Measurements from ENCODE around the gene DHX58. TPM values are rescaled to one million over a fixed set of nuclear protein-coding genes. Genes with fewer than 3 reads are reported as not detected.

The DHX58 gene
- total RNA-seq, 1 donor, result 12.1 TPM

- no peak overlapping the region for H3K4me3 ChIP-seq (ENCODE audit: low read depth, low read length)
- no peak for DNase-seq (ENCODE audit: low read depth)
- no peak for TF ChIP-seq CTCF (IDR thresholded peaks at IDR 0.05; ENCODE audit: insufficient read depth, low read depth, low read length)
These were observed 21.0 kb upstream of the DHX58 start for GRCh38 chr17:42133461-42134041.

- TF ChIP-seq CTCF (IDR thresholded peaks at IDR 0.05; ENCODE audit: insufficient read depth, low read depth, low read length), result no peak
- peak; percentile 80 for DNase-seq (ENCODE audit: low read depth)
- no peak overlapping the region for H3K4me3 ChIP-seq (ENCODE audit: low read depth, low read length)
These were observed 20.4 kb upstream of the DHX58 start for GRCh38 chr17:42132941-42133340.

GRCh38 chr17:42131981-42132432, 19.5 kb upstream of the DHX58 start:
- no peak for DNase-seq (ENCODE audit: low read depth)
- H3K4me3 ChIP-seq (ENCODE audit: low read depth, low read length), result no peak overlapping the region
- TF ChIP-seq CTCF (IDR thresholded peaks at IDR 0.05; ENCODE audit: insufficient read depth, low read depth, low read length), result no peak

- DNase-seq (ENCODE audit: low read depth), result no peak
- TF ChIP-seq CTCF (IDR thresholded peaks at IDR 0.05; ENCODE audit: insufficient read depth, low read depth, low read length), result no peak
- H3K4me3 ChIP-seq (ENCODE audit: low read depth, low read length), result no peak overlapping the region
These were observed 18.7 kb upstream of the DHX58 start for GRCh38 chr17:42131232-42131631.

GRCh38 chr17:42130310-42130936, 17.9 kb upstream of the DHX58 start:
- no peak for TF ChIP-seq CTCF (IDR thresholded peaks at IDR 0.05; ENCODE audit: insufficient read depth, low read depth, low read length)
- DNase-seq (ENCODE audit: low read depth), result no peak
- no peak overlapping the region for H3K4me3 ChIP-seq (ENCODE audit: low read depth, low read length)

- no peak for DNase-seq (ENCODE audit: low read depth)
- no peak for TF ChIP-seq CTCF (IDR thresholded peaks at IDR 0.05; ENCODE audit: insufficient read depth, low read depth, low read length)
- no peak overlapping the region for H3K4me3 ChIP-seq (ENCODE audit: low read depth, low read length)
These were observed 16.8 kb upstream of the DHX58 start for GRCh38 chr17:42129109-42129837.
